ENCODE measurements around the gene FAM117A. TPM values are rescaled to one million over a fixed set of nuclear protein-coding genes. Genes with fewer than 3 reads are reported as not detected.
A peak's percentile ranks its signal among the peaks of the same experiment; 100 is the strongest.

FAM117A gene
- total RNA-seq, 2 donors from 2014 or later: 30.9 to 46.4 TPM

DNA sequence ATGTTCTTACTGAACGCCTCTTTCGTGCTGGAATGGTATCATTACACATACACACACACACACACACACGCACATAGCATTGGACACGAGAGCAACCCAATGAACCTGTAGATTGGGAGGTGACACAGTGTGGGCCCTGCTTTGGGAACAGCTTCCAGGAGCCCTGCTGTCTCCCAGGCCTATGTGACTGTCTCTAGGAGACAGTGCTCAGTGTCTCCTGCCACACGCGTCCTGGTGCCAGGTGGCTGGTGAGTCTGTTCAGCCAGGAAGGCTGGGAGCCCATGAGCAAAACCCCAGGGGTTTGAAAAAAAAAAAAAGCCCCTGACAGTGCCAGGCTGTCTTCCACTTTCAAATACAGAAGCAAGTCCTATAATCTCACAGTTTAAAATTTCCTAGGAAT, 83.6 kb downstream of the FAM117A start:
- intact Hi-C loops (cut with DNase I): no loop called here
- H3K27me3 ChIP-seq (replicated peaks; ENCODE audit: insufficient read depth): no peaks in the 10 kb centered on the region
- 65% methylated on average over 6 of the region's 6 CpGs for WGBS
- no peaks in the 10 kb centered on the region for H3K9me3 ChIP-seq
- no peak for DNase-seq (ENCODE audit: low spot score)
- no peaks in the 10 kb centered on the region for H3K36me3 ChIP-seq
- TF ChIP-seq, protein P1, sequence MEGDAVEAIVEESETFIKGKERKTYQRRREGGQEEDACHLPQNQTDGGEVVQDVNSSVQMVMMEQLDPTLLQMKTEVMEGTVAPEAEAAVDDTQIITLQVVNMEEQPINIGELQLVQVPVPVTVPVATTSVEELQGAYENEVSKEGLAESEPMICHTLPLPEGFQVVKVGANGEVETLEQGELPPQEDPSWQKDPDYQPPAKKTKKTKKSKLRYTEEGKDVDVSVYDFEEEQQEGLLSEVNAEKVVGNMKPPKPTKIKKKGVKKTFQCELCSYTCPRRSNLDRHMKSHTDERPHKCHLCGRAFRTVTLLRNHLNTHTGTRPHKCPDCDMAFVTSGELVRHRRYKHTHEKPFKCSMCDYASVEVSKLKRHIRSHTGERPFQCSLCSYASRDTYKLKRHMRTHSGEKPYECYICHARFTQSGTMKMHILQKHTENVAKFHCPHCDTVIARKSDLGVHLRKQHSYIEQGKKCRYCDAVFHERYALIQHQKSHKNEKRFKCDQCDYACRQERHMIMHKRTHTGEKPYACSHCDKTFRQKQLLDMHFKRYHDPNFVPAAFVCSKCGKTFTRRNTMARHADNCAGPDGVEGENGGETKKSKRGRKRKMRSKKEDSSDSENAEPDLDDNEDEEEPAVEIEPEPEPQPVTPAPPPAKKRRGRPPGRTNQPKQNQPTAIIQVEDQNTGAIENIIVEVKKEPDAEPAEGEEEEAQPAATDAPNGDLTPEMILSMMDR (IDR thresholded peaks at IDR 0.05): no peak
- no peak for TF ChIP-seq POLR2A (IDR thresholded peaks at IDR 0.05)
- no peak for TF ChIP-seq POLR2AphosphoS5 (IDR thresholded peaks at IDR 0.05)
- H3K27ac ChIP-seq: no peak overlapping the region
- H3K4me1 ChIP-seq (replicated peaks): peaks cover 9% of the 10 kb centered on the region
- H3K4me3 ChIP-seq: no peak overlapping the region

DNA sequence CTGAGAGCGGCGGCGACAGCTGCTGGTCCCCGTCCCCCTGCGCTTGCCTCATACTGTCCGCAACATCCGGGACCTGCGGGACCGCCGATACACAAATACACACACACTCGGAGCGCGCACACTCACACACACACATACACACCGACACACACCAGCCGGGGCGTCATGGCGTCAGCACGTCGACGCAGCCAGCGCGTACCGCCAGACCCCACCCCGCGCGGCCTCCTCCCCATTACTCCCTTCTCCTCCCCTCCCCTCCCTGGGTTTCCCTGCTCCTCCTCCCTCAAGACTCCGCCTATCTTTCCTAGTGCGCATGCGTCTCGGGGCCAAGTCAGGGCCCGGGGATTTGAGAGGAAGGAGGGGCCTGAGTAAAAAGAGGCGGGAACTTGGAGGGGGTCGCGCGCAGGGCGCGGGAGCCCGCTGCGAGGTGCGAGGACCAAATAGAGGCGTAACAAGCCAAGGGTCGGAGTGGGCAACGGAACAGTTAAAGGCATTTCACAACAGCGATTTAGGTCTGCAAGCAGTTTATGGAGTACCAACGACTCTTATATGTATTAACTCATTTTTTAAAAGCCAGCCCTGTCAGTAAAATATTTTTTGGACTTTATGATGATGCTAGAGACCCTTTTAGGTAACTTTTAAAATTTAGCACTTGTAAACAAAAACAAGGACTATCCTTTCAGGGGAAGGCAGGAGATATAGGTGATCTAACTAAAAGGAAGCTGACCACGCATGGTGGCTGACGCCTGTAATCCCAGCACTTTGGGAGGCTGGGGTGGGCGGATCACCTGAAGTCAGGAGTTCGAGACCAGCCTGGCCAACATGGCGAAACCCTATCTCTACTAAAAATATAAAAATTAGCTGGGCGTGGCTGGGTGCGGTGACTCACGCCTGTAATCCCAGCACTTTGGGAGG, 85.7 kb downstream of the FAM117A start, which contains the start of gene SPOP:
Gene SPOP, minus strand, starts transcription at position 165 of the 915 bp plus-strand sequence. CDS start 55,287 bp downstream, outside the sequence.
- TF ChIP-seq POLR2A (IDR thresholded peaks at IDR 0.05) (peak; percentile 72), POLR2AphosphoS5 (IDR thresholded peaks at IDR 0.05) (peak; percentile 96)
- TF ChIP-seq, protein P1 (IDR thresholded peaks at IDR 0.05): no peak
- H3K36me3 ChIP-seq: no peaks in the 10 kb centered on the region
- peaks cover 11% of the 10 kb centered on the region for H3K4me1 ChIP-seq (replicated peaks)
- peak; percentile 99 for DNase-seq (ENCODE audit: low spot score)
- peak within 1 kb of the TSS; percentile 96 to 99 for H3K27ac ChIP-seq
- intact Hi-C loops (cut with DNase I): loop anchor here (2.0 to 5.0 kb wide), 2 partner anchors 13 to 36 kb away; no protein-coding TSS in a partner anchor
- peak within 1 kb of the TSS; percentile 59 to 77 for H3K4me3 ChIP-seq
- no peaks in the 10 kb centered on the region for H3K27me3 ChIP-seq (replicated peaks; ENCODE audit: insufficient read depth)
- WGBS: 15% methylated on average over 53 of the region's 53 CpGs
- H3K9me3 ChIP-seq: no peaks in the 10 kb centered on the region

DNA sequence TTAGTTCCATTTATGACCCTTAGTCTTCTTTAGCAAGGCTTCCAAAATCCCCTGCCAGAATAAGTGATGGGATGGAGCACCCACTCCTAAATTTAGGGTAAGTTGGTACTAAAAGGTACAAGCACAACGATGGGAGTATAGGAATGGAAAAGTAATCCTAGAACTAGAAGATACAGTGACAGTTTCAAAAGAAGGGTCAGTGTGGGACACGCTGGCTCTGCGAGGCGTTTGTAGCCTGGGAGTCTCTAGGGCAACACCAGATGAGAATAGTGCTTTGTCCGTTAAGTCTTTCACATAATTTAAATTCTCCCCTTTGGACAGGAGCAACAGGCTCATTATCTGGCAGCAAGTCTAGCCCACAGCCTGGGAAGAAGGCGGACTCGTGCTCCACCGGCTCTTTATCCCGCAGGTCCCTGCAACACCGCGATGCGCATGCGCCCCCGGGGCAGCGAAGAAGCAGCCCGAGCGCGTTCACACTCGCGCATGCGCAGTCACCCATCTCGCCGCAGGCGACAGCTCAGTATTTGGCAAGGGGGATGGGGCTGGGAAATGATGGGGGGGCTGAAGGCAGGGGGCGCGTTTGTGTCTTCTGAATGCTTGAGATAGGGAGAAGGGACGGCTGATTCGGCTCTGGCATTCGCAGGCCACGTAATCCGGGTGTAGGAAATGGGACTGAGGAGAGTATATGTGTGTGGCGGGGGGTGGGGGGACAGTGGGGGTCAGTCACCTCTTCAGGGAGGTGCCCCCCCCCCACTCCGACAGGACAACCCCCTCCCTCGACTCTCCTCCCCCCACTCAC, 86.6 kb downstream of the FAM117A start:
- WGBS: 1% methylated on average over 34 of the region's 34 CpGs
- Histone ChIP-seq H3K9me3 (no peaks in the 10 kb centered on the region), H3K4me1 (replicated peaks) (peaks cover 11% of the 10 kb centered on the region), H3K27ac (peak overlapping the region; percentile 96 to 99), H3K27me3 (replicated peaks; ENCODE audit: insufficient read depth) (no peaks in the 10 kb centered on the region), H3K4me3 (peak overlapping the region; percentile 59 to 77), H3K36me3 (no peaks in the 10 kb centered on the region)
- intact Hi-C loops (cut with DNase I): loop anchor here (2.0 to 5.0 kb wide), 2 partner anchors 13 to 35 kb away; no protein-coding TSS in a partner anchor
- TF ChIP-seq POLR2A (IDR thresholded peaks at IDR 0.05) (no peak), POLR2AphosphoS5 (IDR thresholded peaks at IDR 0.05) (peak; percentile 87)
- TF ChIP-seq, protein P1 (IDR thresholded peaks at IDR 0.05): peak in 2 of 4 experiments; percentile 17 to 20
- peak; percentile 94 for DNase-seq (ENCODE audit: low spot score)

DNA sequence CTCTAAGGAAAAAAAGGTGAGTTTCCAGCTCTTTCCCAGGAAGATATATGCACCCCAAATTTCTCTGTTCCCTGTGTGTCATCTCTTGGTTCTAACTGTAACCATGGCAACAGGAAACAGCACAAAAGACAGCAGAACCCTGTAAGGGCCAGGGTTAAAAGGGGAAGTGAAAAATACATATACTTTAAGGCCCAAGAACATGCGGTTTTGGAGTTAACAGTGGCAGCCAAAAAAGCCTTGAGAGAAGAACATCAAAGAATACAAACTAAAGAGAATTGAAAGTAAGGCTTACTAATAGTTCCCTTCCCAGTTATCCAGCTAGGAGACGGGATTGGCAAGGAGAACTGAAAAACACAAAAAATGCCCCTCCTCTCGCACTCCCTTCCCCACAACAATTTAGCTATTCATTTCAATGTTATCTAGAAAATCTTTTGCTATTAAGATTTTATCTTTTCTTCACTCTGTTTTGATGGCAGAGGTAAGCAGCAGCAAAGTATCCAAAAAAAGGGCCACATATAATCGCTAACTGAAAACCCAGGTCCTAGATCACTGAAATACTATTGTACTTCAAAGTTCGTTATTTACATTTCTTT, 87.6 kb downstream of the FAM117A start:
- WGBS: 8% methylated on average over 5 of the region's 5 CpGs
- peak overlapping the region; percentile 96 to 99 for H3K27ac ChIP-seq
- no peaks in the 10 kb centered on the region for H3K27me3 ChIP-seq (replicated peaks; ENCODE audit: insufficient read depth)
- H3K4me1 ChIP-seq (replicated peaks): peaks cover 11% of the 10 kb centered on the region
- H3K36me3 ChIP-seq: no peaks in the 10 kb centered on the region
- no peak for DNase-seq (ENCODE audit: low spot score)
- intact Hi-C loops (cut with DNase I): loop anchor here (2.0 to 5.0 kb wide), 2 partner anchors 14 to 34 kb away; no protein-coding TSS in a partner anchor
- H3K4me3 ChIP-seq: peak overlapping the region; percentile 59 to 77
- H3K9me3 ChIP-seq: no peaks in the 10 kb centered on the region
- TF ChIP-seq, protein P1 (IDR thresholded peaks at IDR 0.05): no peak
- TF ChIP-seq POLR2AphosphoS5 (IDR thresholded peaks at IDR 0.05) (no peak), POLR2A (IDR thresholded peaks at IDR 0.05) (no peak)
